Suppressor macrophage (primary cell): ENCODE results near the gene ARID1B.
"Not testable (repeated sequence)": the region's sequence is repeated elsewhere in the genome, so short reads cannot be mapped to it uniquely, and the experiment has no call there.

ENCODE experiments used
- DNase-seq, 4 experiments: peaks; one replicate each; pipeline ENCODE4 v3.0.0-alpha.2; 2020 to 2022

Gene ARID1B

GRCh38 chr6:156940221-156940620 is 163.0 kb downstream of the ARID1B start:
- no peak for DNase-seq

GRCh38 chr6:156942266-156942665 is 165.1 kb downstream of the ARID1B start:
- peak in 2 of 4 experiments; percentile 24 to 28 for DNase-seq

- DNase-seq = no peak
Measured at GRCh38 chr6:156943166-156943565, 166.0 kb downstream of the ARID1B start.

- no peak for DNase-seq
Measured at GRCh38 chr6:156943816-156944215, 166.6 kb downstream of the ARID1B start.

GRCh38 chr6:156944412-156944811 is 167.2 kb downstream of the ARID1B start:
- DNase-seq = no peak

- DNase-seq = not testable (repeated sequence)
Measured at GRCh38 chr6:156945789-156946172, 168.6 kb downstream of the ARID1B start.

GRCh38 chr6:156946370-156946936 is 169.3 kb downstream of the ARID1B start:
- DNase-seq = peak in 1 of 4 experiments; percentile 10

- DNase-seq = peak in 2 of 4 experiments; percentile 14 to 19
Measured at GRCh38 chr6:156948277-156948676, 171.1 kb downstream of the ARID1B start.

GRCh38 chr6:156948807-156949206 is 171.6 kb downstream of the ARID1B start:
- DNase-seq = peak in 2 of 4 experiments; percentile 26 to 38

- no peak for DNase-seq
Measured at GRCh38 chr6:156949376-156949775, 172.2 kb downstream of the ARID1B start.

- no peak for DNase-seq
Measured at GRCh38 chr6:156950084-156950483, 172.9 kb downstream of the ARID1B start.

GRCh38 chr6:156950531-156950930 is 173.4 kb downstream of the ARID1B start:
- DNase-seq = no peak

- DNase-seq = no peak
Measured at GRCh38 chr6:156952401-156952800, 175.2 kb downstream of the ARID1B start.

- no peak for DNase-seq
Measured at GRCh38 chr6:156953127-156953478, 175.9 kb downstream of the ARID1B start.

GRCh38 chr6:156953479-156954146 is 176.4 kb downstream of the ARID1B start:
- DNase-seq = no peak

- no peak for DNase-seq
Measured at GRCh38 chr6:156954191-156954590, 177.0 kb downstream of the ARID1B start.

GRCh38 chr6:156954816-156955215 is 177.6 kb downstream of the ARID1B start:
- no peak for DNase-seq

GRCh38 chr6:156955494-156956183 is 178.5 kb downstream of the ARID1B start:
- DNase-seq = no peak

GRCh38 chr6:156956286-156956685 is 179.1 kb downstream of the ARID1B start:
- DNase-seq = no peak

- no peak for DNase-seq
Measured at GRCh38 chr6:156957931-156958547, 180.9 kb downstream of the ARID1B start.

- DNase-seq = no peak
Measured at GRCh38 chr6:156960525-156960924, 183.3 kb downstream of the ARID1B start.

- no peak for DNase-seq
Measured at GRCh38 chr6:156961282-156961892, 184.2 kb downstream of the ARID1B start.
